Stomach (tissue), 4 donors: ENCODE data around the gene DOCK11.

Source experiments
- POLR2A ChIP-seq, 4 donors: fragments of 450-650 bp; IDR thresholded peaks; one replicate each; pipeline ENCODE4 v1.6.1; 2016; ENCODE audit warnings: antibody characterized with exemption in 4 of 4, control low read depth in 2 of 4, mild to moderate bottlenecking in 1 of 4, moderate library complexity in 1 of 4
- TF ChIP-seq, protein P1 (sequence below), 7 experiments: fragments of 450-650 bp in 4 of 7; fragments of 200-600 bp in 3 of 7; sonication (generic) in 3 of 7; IDR thresholded peaks; one replicate each; pipeline ENCODE4 v1.5.1; 2016 to 2019; ENCODE audit warnings: antibody characterized with exemption in 7 of 7, control low read depth in 2 of 7, mild to moderate bottlenecking in 1 of 7

- TF ChIP-seq, protein P1, sequence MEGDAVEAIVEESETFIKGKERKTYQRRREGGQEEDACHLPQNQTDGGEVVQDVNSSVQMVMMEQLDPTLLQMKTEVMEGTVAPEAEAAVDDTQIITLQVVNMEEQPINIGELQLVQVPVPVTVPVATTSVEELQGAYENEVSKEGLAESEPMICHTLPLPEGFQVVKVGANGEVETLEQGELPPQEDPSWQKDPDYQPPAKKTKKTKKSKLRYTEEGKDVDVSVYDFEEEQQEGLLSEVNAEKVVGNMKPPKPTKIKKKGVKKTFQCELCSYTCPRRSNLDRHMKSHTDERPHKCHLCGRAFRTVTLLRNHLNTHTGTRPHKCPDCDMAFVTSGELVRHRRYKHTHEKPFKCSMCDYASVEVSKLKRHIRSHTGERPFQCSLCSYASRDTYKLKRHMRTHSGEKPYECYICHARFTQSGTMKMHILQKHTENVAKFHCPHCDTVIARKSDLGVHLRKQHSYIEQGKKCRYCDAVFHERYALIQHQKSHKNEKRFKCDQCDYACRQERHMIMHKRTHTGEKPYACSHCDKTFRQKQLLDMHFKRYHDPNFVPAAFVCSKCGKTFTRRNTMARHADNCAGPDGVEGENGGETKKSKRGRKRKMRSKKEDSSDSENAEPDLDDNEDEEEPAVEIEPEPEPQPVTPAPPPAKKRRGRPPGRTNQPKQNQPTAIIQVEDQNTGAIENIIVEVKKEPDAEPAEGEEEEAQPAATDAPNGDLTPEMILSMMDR (IDR thresholded peaks at IDR 0.05): no peak
- no peak for TF ChIP-seq POLR2A (IDR thresholded peaks at IDR 0.05)
Measured at GRCh38 chrX:118504581-118504980, 9.0 kb downstream of the DOCK11 start.
